PC-3 (cell line): ENCODE data around the gene IL32. TPM values are rescaled to one million over a fixed set of nuclear protein-coding genes. Genes with fewer than 3 reads are reported as not detected.
"Not testable (repeated sequence)": the region's sequence is repeated elsewhere in the genome, so short reads cannot be mapped to it uniquely, and the experiment has no call there.

ENCODE experiments used
- ATAC-seq: fragments of 200-7000 bp; cut with Tn5 transposase; 2 replicates; pipeline ENCODE4 v1.9.1; 2020; ENCODE audit warnings: mild to moderate bottlenecking, moderate library complexity
- BruUV-seq: library from RNA; stranded (reverse); fragments of 400-500 nt; replicated peaks from 2 replicates; lab custom pipeline; 2021; lab: Mats Ljungman, UMichigan
- CTCF ChIA-PET: fragments of 300-600 bp; sonication (Branson Sonifier 250); formaldehyde crosslinking; loops from one replicate; lab custom pipeline; 2022; ENCODE audit warnings: antibody characterized with exemption; lab: Charles Lee
- POLR2A ChIA-PET: fragments of 300-600 bp; sonication (Branson Sonifier 250); formaldehyde crosslinking; loops from one replicate; lab custom pipeline; 2022; ENCODE audit warnings: antibody characterized with exemption; ENCODE audit not compliant: unreplicated experiment; lab: Charles Lee
- DNase-seq: peaks from one replicate; pipeline ENCODE4 v3.0.0-alpha.2; 2015
- H2AFZ ChIP-seq: fragments of 300-600 bp; sonication (generic); 2 replicates; pipeline ENCODE4 v1.6.0; 2016; ENCODE audit warnings: antibody characterized with exemption, low read length
- H3F3A ChIP-seq: fragments of 300-600 bp; sonication (generic); one replicate; pipeline ENCODE4 v1.6.0; 2017; ENCODE audit warnings: antibody characterized with exemption, low read length, control low read depth, mild to moderate bottlenecking; ENCODE audit not compliant: unreplicated experiment
- H3K27ac ChIP-seq: fragments of 300-600 bp; sonication (generic); 2 replicates; pipeline ENCODE4 v1.5.1; 2016; ENCODE audit warnings: mild to moderate bottlenecking, low read length
- H3K27me3 ChIP-seq: fragments of 300-600 bp; sonication (generic); 2 replicates; pipeline ENCODE4 v1.6.1; 2016; ENCODE audit warnings: low read length, mixed read lengths
- H3K36me3 ChIP-seq: fragments of 300-600 bp; sonication (generic); 2 replicates; pipeline ENCODE4 v1.6.1; 2016; ENCODE audit warnings: low read depth, mixed run types, low read length, mixed read lengths
- H3K4me1 ChIP-seq: fragments of 300-600 bp; sonication (generic); 2 replicates; pipeline ENCODE4 v1.5.1; 2016; ENCODE audit warnings: low read length; ENCODE audit not compliant: insufficient read depth
- H3K4me2 ChIP-seq: fragments of 300-600 bp; sonication (generic); 2 replicates; pipeline ENCODE4 v1.6.0; 2016; ENCODE audit warnings: low read length
- H3K4me3 ChIP-seq: fragments of 300-600 bp; sonication (generic); 2 replicates; pipeline ENCODE4 v1.5.1; 2016; ENCODE audit warnings: mild to moderate bottlenecking, low read length, mixed read lengths
- H3K79me2 ChIP-seq: fragments of 300-600 bp; sonication (generic); 2 replicates; pipeline ENCODE4 v1.6.1; 2017; ENCODE audit warnings: low read length, mixed read lengths
- H3K9ac ChIP-seq: fragments of 300-600 bp; sonication (generic); 2 replicates; pipeline ENCODE4 v1.6.0; 2016; ENCODE audit warnings: mild to moderate bottlenecking, low read length
- H3K9me2 ChIP-seq: fragments of 300-600 bp; sonication (generic); replicated peaks from 2 replicates; pipeline ENCODE4 v1.6.1; 2016; ENCODE audit warnings: mixed run types, low read length, mixed read lengths
- H3K9me3 ChIP-seq: fragments of 300-600 bp; sonication (generic); 2 replicates; pipeline ENCODE4 v1.6.1; 2016; ENCODE audit warnings: low read length, mixed read lengths
- H4K20me1 ChIP-seq: fragments of 300-600 bp; sonication (generic); 2 replicates; pipeline ENCODE4 v1.6.1; 2016; ENCODE audit warnings: low read length, mixed read lengths
- CTCF ChIP-seq: fragments of 300-600 bp; sonication (generic); conservative IDR thresholded peaks from 2 replicates; pipeline ENCODE4 v1.5.1; 2017; ENCODE audit warnings: antibody characterized with exemption, low read depth, mild to moderate bottlenecking, low read length
- EZH2 ChIP-seq: fragments of 300-600 bp; sonication (generic); IDR thresholded peaks from one replicate; pipeline ENCODE4 v1.6.1; 2017; ENCODE audit warnings: antibody characterized with exemption, mild to moderate bottlenecking, low read length; ENCODE audit not compliant: unreplicated experiment
- EZH2phosphoT487 ChIP-seq: fragments of 300-600 bp; sonication (generic); IDR thresholded peaks from 2 replicates; pipeline ENCODE4 v1.6.1; 2018; ENCODE audit warnings: mild to moderate bottlenecking, antibody characterized with exemption, low read length, borderline replicate concordance
- intact Hi-C: fragments of 100-400 bp; cut with micrococcal nuclease; formaldehyde crosslinking; loops from 2 replicates; pipeline ENCODE4 v1.9.0; 2023
- total RNA-seq: library from RNA; depleted of rRNA; stranded (reverse); fragments of >200 nt; gene quantifications from 2 replicates; pipeline ENCODE4 v1.2.3, GENCODE V29; 2014

The IL32 gene
- total RNA-seq, 1 experiment from 2014 or later: 8.8 TPM

- intact Hi-C loops, H3K27me3 ChIP-seq, H4K20me1 ChIP-seq, BruUV-seq, DNase-seq, H3K36me3 ChIP-seq, H3K4me3 ChIP-seq, H3K27ac ChIP-seq, H3K9me3 ChIP-seq, H3K9me2 ChIP-seq, H3K9ac ChIP-seq, H2AFZ ChIP-seq, H3K79me2 ChIP-seq, H3K4me1 ChIP-seq, POLR2A ChIA-PET, H3F3A ChIP-seq, ATAC-seq, H3K4me2 ChIP-seq, CTCF ChIA-PET: not testable (repeated sequence)
Observed at GRCh38 chr16:3053330-3053710, 12.1 kb upstream of the IL32 start.

- no peaks in the 10 kb centered on the region for H3K4me1 ChIP-seq
- intact Hi-C loops: no loop called here
- BruUV-seq: no TSS peak
- H3K9me2 ChIP-seq: no peaks in the 10 kb centered on the region
- no peaks in the 10 kb centered on the region for H4K20me1 ChIP-seq
- H3F3A ChIP-seq: no peaks in the 10 kb centered on the region
- no peaks in the 10 kb centered on the region for H3K27me3 ChIP-seq
- H3K9me3 ChIP-seq: no peaks in the 10 kb centered on the region
- H3K4me3 ChIP-seq: no peak overlapping the region
- H3K9ac ChIP-seq: no peak overlapping the region
- TF ChIP-seq EZH2: no peak
- TF ChIP-seq EZH2phosphoT487: no peak
- TF ChIP-seq CTCF: no peak
- POLR2A ChIA-PET: no interaction called here
- DNase-seq (no peak), ATAC-seq (no peak)
- H3K36me3 ChIP-seq: no peaks in the 10 kb centered on the region
- H3K27ac ChIP-seq: no peak overlapping the region
- no peaks in the 10 kb centered on the region for H3K79me2 ChIP-seq
- no peak overlapping the region for H3K4me2 ChIP-seq
- CTCF ChIA-PET: no interaction called here
- no peak overlapping the region for H2AFZ ChIP-seq
Observed at GRCh38 chr16:3054965-3055733, 10.3 kb upstream of the IL32 start.

- H3K27ac ChIP-seq, BruUV-seq, H4K20me1 ChIP-seq, H3K4me1 ChIP-seq, H2AFZ ChIP-seq, H3K4me2 ChIP-seq, H3K79me2 ChIP-seq, H3K9me3 ChIP-seq, POLR2A ChIA-PET, CTCF ChIA-PET, H3K4me3 ChIP-seq, H3F3A ChIP-seq, H3K27me3 ChIP-seq, H3K36me3 ChIP-seq, H3K9ac ChIP-seq, ATAC-seq, intact Hi-C loops, DNase-seq, H3K9me2 ChIP-seq: not testable (repeated sequence)
Observed at GRCh38 chr16:3055734-3056115, 9.7 kb upstream of the IL32 start.
